Hippocampal formation (tissue), 2 donors: ENCODE data around the gene TNKS2.
"Not testable (repeated sequence)": the region's sequence is repeated elsewhere in the genome, so short reads cannot be mapped to it uniquely, and the experiment has no call there.

ENCODE experiments used
- DNase-seq, 2 donors: peaks; one replicate each; lab custom pipeline; 2025; lab: John Stamatoyannopoulos, UW

TNKS2 gene

DNA sequence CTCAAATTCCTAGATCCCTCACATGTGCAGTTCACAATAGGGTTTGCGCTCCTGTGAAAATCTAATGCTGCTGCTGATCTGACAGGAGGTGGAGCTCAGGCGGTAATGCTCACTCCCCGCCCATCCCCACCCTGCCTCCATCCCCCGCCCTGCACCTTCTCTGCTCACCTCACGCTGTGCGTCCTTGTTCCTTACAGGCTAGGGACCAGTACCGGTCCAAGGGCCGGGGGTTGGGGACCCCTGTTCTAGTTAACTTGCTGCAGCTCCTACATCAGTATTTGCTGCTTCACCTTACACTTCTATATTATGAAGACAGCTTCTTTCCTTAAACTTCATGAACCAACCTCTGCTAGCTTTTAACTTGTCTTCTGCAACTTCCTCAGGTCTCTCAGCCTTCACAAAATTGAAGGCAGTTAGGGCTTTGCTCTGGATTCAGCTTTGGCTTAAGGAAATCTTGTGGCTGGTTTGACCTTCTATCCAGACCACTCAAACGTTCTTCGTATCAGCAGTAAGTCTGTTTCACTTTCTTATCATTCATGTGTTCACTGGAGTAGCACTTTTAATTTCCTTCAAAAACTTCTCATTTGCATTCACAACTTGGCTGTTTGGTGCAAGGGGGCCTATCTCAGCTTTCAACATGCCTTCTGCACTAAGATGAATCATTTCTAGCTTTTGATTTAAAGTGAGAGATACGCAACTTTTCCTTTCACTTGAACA lies 1.7 kb upstream of the TNKS2 start:
- DNase-seq: peak in 1 of 2 donors; percentile 2

DNA sequence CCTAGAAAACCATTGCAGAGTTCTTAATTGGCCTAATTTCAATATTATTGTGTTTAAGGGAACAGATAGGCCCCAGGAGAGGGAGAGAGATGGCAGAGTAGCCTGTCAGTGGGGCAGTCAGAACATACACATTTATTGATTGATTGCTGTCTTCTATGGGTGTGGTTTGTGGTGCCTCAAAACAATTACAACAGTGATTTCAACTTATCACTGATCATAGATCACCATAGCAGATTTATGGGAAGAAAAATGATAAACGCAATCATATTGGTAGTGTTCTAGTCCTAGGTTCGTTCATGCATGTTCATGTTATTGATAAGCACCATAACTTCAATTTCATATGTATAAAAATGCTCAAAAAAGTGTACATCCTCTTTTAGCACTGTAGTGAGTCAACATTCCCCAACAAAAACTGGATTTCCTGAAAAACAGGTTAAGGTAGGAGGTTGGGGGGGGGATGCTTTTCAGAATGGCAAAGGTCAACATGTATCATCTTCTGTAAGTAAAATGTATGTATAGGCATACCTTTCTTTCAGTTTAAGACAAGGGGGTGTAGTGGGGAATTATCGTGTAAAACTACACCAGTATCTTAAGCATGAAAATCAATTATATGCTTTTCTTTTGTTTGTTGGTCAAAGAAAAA lies 1.1 kb upstream of the TNKS2 start:
- no peak for DNase-seq

DNA sequence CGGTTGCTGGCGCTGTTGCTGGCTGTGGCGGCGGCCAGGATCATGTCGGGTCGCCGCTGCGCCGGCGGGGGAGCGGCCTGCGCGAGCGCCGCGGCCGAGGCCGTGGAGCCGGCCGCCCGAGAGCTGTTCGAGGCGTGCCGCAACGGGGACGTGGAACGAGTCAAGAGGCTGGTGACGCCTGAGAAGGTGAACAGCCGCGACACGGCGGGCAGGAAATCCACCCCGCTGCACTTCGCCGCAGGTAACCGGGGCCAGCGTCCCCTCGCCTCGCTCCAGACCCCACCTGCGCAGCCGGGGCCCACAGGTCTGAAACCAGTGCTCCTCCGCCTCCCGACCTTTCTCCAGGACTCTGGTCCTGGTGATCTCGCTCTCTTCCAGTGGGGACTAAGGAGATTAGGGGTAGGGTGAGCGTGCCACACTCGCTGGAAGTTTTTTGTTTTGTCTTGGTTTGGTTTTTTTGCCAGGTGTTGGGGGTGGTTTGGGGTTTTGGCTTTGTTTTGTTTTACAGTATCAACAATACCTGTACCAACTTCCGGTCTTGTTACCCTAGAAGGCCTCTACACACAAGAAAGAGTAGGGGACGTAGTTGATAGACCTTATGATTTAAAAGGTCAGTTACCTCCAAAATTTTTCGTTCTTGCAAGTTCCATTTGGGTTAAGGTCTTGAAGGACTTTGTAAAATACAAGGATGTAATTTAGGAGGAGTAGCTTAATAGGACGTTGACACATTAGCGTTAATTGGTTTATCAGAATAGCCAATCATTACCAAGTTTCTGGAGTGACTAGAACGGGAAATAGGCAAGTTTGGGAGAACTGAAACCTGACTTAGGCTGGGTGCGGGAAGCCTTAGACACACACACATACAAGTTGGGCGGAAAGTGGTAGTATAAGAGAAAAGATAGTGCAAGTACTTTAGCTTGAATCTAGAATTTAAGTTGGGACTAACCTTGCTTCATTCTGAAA lies 704 bp downstream of the TNKS2 start:
- peak; percentile 37 to 39 for DNase-seq

DNA sequence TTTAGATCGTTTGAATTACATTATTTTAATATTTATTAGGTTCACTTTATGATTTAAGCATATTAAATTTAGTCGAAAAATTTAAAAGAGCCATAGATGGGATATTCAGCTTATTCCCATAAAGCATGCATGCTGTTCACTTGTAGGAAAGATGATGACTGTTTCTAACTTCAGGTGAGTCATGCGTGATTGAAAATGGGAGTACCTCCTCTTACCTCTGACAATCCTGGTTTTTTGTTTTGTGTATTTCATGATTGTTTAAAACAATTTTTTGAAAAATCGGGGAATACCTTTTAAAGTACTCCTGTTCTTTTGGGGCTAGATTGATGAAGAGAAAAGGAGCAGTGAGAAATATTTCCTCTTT lies 1.4 kb downstream of the TNKS2 start:
- DNase-seq: no peak

DNA sequence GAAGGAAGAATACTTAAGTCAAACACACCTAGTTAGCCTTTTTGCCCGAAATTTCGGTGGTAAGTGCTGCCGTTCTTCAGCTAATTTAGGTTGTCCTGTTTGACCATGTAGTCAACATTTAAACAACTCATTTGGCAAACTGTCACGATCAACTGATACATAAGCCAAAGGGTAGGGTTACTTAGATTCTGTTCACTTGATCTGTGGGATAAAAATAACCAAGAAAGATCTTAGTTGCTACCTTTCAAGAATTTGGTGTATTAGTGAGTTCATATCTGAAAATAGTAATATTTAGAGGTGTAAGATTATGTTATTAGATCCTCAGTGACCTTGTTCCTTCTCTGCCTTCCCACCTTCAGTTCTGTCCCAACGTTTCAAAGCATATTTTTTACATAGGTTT lies 2.0 kb downstream of the TNKS2 start:
- DNase-seq: no peak

DNA sequence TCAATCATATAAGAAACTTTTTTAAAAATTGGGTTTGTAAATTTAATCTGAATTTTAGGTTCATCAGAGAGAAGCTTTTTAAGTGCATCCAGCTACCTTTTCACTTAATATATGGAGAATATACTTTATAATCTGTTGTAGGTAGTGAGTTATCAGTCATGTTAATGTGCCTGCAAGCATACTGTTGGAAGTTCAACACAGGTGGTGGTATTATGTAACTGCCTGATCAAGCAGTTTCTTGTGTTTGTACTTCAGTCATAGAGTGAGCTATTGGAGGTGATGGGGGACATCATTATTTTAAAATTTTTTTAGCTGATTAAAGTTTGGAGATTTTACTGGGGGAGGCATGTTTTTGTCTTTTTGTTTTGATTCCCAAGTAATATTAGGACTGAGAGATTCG lies 2.5 kb downstream of the TNKS2 start:
- DNase-seq: no peak

DNA sequence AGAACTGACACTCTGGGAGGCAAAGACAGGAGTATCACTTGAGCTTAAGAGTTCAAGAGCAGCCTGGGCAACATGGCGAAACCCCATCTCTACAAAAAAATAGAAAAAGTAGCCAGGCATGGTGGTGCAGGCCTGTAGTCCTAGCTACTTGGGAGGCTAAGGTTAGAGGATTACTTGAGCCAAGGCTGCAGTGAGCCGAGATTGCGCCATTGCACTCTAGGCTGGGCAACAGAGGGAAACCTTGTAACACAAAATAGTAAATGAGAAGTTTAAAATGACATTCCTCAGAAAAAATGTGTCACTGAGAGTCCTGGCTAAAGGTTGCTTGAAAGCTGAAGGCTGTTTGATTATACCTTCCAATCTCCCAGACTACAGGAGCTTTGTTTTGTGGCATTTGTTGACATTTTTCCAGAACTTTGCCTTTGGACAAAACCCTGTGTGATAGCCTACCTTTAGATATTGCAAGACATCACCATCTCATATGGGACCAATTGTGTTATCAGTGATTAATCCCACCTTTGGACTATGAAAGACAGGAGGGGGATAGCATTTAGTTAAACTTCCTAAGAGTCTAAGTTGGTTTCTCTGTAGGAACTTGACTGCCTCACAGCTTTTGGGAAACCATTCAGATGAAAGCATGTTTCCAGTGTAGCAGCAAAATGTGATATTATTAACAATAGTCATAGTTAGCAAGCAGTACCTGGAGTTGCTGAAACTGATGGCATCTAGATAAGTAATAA lies 5.3 kb downstream of the TNKS2 start:
- DNase-seq: no peak

DNA sequence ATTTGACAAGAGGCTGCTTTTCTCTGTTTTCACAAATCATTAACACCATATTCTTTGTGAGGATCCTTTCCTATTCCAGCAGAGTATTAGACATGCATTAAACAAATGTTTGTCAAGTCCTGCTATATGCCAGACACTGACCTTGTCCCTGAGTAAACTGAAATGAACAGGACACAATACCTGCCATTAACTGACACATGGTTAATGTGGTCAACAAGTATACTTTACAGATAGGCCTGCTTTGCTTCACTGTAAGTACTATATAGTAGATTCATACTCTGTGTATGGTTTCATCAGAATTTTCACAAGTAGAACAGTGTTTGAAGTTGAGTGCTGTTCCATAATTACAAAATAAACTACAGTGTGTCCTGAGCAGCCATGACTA lies 5.9 kb downstream of the TNKS2 start:
- DNase-seq: no peak

DNA sequence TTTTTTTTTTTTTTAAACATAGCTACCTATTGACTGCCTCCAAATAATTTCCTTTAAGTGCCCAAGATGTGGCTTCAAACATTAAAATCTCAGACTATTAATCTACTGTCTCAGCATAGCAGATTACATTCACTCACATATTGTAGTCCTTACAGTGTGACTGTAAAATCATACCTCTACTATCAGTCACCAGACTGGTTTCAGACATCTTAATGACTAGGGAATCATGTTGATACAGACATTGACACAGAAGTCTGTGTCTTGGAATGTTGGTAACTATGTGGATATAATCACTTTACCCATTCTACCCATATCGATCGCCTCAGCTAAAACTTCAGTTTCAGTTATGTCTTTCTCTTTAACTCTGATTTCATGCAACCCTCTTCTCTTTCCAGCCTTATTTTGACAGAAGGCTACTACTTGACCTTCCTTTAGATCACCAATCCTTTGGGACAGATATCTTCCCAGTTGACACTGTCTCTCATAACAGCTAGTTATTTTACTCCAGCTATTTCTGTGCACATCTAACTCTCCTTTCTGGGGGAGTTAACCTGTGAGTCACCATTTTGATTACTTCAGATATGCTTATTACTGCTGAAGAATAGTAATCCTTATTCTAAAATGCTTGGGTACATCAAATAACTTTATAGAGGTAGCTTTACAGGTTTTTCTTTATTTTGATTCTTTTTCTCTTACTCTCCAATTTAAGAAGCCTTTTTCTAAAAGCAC lies 7.0 kb downstream of the TNKS2 start:
- no peak for DNase-seq

DNA sequence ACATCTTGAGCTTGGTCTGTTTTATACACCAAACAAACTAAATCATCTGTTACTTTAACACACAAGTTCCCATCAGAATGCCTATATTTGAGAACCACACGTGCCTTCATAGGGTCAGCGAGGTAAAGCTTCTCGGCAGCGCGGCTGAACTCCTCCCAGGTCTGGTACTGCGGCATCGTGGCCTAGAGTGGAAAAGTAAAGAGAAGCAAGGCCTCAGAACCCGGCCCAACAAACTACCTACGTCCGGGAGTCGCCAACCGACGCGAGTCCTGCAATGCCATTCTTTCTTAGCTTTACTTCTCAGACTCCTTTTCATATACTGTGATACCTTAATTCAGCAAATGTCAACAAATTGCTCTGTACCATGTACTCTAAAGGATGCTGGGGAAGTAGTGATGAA lies 9.0 kb downstream of the TNKS2 start:
- DNase-seq: not testable (repeated sequence)

DNA sequence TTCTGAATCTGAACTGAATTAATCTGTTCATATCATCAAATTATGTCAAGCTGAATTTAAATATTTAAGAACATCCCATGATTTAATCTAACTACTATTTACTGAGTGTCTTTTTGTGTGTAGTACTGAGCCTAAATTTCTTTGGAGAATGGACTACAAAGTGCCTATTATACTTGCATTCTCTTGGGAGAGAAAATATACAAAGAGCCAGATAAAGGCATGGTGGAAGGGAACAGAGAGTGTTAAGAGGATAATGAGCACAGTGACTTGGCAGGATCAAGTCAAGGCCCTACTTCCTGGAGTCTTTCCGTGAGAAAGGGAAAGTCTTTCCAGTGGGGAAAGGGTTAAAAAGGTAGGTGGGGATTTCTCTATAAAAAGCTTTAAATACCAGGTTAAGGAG lies 15.0 kb downstream of the TNKS2 start:
- DNase-seq: no peak

DNA sequence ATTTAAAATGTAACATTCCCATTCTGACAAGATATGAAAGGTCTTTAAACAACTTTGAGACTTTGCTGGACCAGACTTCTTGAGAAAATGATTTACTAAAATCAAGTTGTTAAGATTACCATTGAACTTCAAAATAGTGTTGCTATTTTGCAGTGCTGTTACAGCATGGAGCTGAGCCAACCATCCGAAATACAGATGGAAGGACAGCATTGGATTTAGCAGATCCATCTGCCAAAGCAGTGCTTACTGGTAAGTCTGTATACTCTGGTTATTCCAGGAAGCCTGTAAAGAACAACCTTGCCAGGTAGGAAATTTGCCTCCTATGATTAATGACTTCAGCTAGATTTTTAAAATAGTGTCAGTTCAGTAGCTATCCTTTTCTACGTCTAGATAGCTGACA lies 18.8 kb downstream of the TNKS2 start:
- no peak for DNase-seq

DNA sequence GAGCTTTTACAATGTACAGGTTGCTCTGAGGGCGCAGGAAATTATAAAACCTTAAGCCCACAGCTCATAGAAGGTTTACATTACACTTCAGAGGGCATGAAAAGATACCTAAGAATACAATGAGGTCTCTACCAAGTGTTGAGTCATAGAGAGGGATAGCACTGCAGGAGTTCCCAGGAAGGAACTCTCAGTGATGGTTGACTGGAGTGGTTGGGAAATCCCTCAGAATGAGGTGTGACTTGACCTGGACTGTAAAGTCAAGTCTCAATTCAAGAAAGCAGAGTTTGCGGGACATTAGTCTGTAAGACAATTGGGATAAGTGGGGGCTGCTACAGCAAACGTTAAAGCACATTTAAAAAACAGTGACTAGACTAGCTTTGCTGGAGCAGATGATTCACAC lies 21.9 kb downstream of the TNKS2 start:
- DNase-seq: no peak

DNA sequence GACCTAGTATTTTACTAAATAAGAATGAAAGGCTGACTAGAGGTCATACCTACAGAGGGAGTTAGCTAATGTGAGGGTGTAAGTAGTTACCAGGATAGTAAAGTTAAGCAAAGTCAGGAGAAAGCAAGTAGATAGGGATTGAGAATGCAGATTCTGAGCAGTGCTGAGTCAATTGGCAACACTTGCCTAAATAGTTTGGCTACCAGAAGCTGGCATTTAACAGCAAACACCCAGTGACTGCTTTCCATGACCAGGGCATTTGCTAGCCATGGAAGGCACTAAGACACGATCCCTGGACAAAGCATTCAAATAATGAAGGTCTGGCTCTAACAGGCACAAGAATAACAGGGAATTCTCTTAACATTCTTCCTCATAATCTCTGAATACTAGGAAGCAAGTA lies 25.9 kb downstream of the TNKS2 start:
- no peak for DNase-seq

DNA sequence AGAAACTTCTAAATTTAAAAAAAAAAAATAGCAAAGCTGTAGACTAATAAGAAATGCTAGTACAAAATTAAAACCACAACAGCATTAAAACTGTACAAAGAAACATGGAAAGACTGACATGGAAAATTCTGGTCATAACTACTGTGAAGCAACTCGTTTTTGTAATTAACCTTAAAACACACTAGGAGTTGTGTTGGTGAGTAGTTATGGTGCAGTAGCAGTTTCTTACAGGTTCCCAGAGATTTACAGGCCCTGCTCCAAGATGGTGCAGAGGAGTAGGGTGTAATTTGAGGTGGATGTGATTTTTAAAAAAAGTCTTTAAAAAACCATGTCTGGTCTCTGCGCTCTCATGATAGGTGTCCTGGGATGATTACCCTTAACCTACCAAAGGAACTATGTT lies 31.0 kb downstream of the TNKS2 start:
- no peak for DNase-seq

DNA sequence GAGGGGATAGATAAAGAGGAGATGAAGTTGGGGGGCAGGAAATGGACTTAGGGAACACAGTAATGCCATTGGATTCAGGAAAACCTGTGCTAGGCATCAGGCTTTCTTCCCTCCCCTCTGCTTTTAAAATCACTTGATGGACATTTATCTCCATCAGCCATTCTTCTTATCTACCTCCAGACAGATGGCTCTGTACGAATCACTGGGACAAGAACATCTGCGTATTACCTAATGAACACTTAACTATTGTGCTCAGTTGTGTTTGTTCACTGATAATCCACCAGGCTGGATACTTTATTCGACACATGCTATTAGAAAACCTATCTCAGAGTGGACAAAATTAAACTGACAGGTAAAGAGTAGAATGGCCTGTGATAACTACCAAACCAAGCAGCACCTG lies 40.0 kb downstream of the TNKS2 start:
- DNase-seq: no peak

DNA sequence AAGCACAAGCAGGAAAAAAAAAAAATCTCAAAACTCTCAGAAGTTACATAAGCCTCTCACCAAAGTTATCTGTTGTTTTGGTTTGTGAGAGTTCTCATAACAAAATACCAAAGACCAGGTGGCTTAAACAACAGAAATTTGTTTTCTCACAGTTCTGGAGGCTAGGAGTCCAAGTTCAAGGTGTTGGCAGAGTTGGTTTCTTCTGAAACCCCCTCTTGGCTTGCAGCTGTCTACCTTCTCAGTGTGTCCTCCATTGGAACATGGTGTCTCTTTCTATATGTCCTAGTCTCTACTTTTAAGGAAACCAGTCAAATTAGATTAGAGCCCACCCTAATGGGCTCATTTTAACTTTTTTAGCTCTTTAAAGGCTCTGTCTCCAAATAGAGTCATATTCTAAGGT lies 44.9 kb downstream of the TNKS2 start:
- no peak for DNase-seq

DNA sequence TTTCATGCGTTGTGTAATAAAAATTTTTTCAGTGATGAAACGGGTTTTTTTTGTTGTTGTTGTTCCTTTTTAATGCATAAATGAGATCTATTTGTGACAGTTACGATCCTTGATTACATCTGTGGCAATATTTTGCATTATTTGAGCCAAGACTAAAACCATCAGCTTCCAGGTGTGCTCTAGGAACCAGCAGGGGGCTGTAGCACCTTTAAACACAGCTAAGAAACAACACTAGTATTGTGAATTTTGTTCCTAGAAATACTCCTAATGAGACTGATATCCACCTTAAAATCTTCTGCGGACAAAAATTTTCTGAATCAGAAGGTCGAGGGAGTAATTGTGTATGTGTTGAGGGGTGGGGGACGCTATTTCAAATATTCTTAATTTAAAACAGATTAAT lies 58.4 kb downstream of the TNKS2 start:
- no peak for DNase-seq

DNA sequence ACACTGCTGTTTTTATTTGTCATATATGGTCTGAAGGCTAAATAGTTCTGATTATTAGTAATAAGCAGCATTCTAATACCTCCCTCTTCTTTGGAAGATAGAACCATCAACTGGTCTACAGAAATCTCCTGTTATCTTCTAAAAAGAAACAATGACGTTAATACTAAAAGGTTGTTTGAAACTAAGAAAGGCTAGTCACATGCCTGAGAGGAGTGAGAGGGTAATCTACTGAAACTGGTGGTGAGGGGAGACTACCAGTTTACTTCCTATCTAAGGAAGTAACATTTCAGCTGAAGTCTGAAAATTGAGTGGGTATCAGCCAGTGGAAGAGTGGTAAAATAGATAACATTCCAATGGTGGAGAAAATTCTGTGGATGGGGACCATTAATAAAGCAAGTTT lies 62.7 kb downstream of the TNKS2 start:
- no peak for DNase-seq

DNA sequence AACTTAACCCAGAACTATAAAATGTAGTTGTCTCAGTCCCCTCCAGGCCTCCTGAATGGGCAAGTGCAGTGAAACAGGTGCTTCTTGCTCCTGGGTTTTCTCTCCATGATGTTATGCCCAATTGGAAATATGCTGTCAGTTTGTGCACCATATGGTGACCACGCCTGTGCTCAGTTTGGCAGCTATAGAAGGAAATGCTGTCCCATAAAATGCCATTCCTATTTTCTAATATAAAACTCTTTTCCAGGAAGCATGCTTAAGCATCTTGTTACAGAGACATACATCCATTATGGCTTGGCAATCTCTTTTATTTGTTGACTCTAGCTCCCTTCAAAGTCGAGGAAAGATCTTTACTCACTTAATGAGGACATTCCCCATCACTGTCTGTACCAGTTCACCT lies 65.9 kb downstream of the TNKS2 start:
- DNase-seq: no peak

DNA sequence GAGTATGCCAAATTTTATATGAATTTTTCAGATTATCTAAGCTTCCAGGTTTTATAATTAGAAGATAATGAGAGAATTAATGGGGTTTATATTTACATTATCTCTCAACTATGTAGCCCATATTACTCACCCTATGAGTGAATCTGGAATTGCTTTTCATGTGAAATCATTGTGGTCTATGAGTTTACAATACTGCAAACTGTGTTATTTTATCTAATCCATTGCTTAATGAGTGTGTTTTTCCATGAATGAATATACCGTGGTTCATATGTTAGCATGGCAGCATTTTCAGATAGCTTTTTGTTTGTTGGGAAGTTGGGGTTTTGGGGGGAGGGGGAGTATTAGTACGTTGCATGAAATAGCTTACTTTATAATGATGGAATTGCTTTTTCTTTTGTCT lies 66.5 kb downstream of the TNKS2 start:
- DNase-seq: no peak
